KMS-11 (cell line): ENCODE measurements around the gene PCDH20.

Experiments used
- H2AFZ ChIP-seq: fragments of 200-600 bp; sonication (generic); 2 replicates; pipeline ENCODE4 v1.6.1; 2016; ENCODE audit warnings: antibody characterized with exemption, mixed run types, low read depth
- H3K27ac ChIP-seq: fragments of 200-600 bp; sonication (generic); 2 replicates; pipeline ENCODE4 v1.6.1; 2016; ENCODE audit warnings: mild to moderate bottlenecking, mixed run types
- H3K27me3 ChIP-seq: fragments of 200-600 bp; sonication (generic); 2 replicates; pipeline ENCODE4 v1.6.1; 2017; ENCODE audit warnings: mild to moderate bottlenecking, low read depth, mixed run types, moderate library complexity; ENCODE audit not compliant: insufficient read depth
- H3K36me3 ChIP-seq: fragments of 200-600 bp; sonication (generic); 2 replicates; pipeline ENCODE4 v1.6.1; 2017; ENCODE audit warnings: mild to moderate bottlenecking, mixed run types; ENCODE audit not compliant: insufficient read depth
- H3K4me1 ChIP-seq: fragments of 200-600 bp; sonication (generic); 2 replicates; pipeline ENCODE4 v1.6.1; 2016; ENCODE audit warnings: mild to moderate bottlenecking, low read depth, mixed run types; ENCODE audit not compliant: poor library complexity, severe bottlenecking
- H3K4me2 ChIP-seq: fragments of 200-600 bp; sonication (generic); 2 replicates; pipeline ENCODE4 v1.7.0; 2016; ENCODE audit warnings: mild to moderate bottlenecking, mixed run types
- H3K4me3 ChIP-seq: fragments of 200-600 bp; sonication (generic); IDR thresholded peaks from 2 replicates; pipeline ENCODE4 v1.6.1; 2017; ENCODE audit warnings: low read depth, low read length, mixed read lengths; ENCODE audit not compliant: insufficient read depth
- H3K79me2 ChIP-seq: fragments of 200-600 bp; sonication (generic); 2 replicates; pipeline ENCODE4 v1.6.1; 2016; ENCODE audit warnings: low read depth, mixed run types; ENCODE audit not compliant: insufficient read depth
- H3K9ac ChIP-seq: fragments of 200-600 bp; sonication (generic); 2 replicates; pipeline ENCODE4 v1.6.1; 2016; ENCODE audit warnings: mild to moderate bottlenecking, mixed run types
- H4K20me1 ChIP-seq: fragments of 200-600 bp; sonication (generic); 2 replicates; pipeline ENCODE4 v1.6.1; 2016; ENCODE audit warnings: mild to moderate bottlenecking, mixed run types; ENCODE audit not compliant: insufficient read depth
- TF ChIP-seq, protein P1 (sequence below): fragments of 200-600 bp; sonication (generic); conservative IDR thresholded peaks from 2 replicates; pipeline ENCODE4 v1.6.1; 2017; ENCODE audit warnings: low read depth, mild to moderate bottlenecking, antibody characterized with exemption, low read length, moderate library complexity, mixed read lengths

PCDH20 gene

DNA sequence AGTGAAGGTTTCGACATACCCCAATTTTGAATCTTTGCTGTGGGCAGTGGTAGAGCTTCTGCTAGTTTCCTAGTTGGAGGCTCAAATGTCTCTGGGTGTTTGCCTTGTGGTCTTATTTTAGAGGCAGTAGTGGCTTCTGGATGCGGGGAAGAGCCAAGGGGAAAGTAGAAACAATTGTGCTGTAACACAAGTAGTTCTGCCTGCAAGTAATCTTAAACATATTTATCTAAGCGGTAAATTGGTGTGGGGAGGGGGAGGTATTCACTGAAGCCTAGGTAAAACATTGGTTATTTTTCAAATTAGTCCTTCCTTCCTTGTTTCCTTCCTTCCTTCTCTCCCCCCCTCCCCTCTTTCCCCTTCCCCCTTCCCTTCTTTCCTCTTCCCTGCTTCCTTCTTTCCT is at the start of gene PCDH20:
Gene PCDH20, minus strand, starts transcription at position 101 of the 400 bp plus-strand sequence. CDS start 691 bp downstream, outside the sequence.
- Histone ChIP-seq H3K4me2 (no peak within 1 kb of the TSS), H3K79me2 (no peaks in the 10 kb centered on the region), H3K9ac (no peak within 1 kb of the TSS), H3K4me3 (no peak within 1 kb of the TSS), H3K27me3 (no peaks in the 10 kb centered on the region), H3K4me1 (no peaks in the 10 kb centered on the region), H2AFZ (no peak within 1 kb of the TSS), H4K20me1 (no peaks in the 10 kb centered on the region), H3K36me3 (no peaks in the 10 kb centered on the region), H3K27ac (no peak within 1 kb of the TSS)
- TF ChIP-seq, protein P1, sequence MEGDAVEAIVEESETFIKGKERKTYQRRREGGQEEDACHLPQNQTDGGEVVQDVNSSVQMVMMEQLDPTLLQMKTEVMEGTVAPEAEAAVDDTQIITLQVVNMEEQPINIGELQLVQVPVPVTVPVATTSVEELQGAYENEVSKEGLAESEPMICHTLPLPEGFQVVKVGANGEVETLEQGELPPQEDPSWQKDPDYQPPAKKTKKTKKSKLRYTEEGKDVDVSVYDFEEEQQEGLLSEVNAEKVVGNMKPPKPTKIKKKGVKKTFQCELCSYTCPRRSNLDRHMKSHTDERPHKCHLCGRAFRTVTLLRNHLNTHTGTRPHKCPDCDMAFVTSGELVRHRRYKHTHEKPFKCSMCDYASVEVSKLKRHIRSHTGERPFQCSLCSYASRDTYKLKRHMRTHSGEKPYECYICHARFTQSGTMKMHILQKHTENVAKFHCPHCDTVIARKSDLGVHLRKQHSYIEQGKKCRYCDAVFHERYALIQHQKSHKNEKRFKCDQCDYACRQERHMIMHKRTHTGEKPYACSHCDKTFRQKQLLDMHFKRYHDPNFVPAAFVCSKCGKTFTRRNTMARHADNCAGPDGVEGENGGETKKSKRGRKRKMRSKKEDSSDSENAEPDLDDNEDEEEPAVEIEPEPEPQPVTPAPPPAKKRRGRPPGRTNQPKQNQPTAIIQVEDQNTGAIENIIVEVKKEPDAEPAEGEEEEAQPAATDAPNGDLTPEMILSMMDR: no peak

DNA sequence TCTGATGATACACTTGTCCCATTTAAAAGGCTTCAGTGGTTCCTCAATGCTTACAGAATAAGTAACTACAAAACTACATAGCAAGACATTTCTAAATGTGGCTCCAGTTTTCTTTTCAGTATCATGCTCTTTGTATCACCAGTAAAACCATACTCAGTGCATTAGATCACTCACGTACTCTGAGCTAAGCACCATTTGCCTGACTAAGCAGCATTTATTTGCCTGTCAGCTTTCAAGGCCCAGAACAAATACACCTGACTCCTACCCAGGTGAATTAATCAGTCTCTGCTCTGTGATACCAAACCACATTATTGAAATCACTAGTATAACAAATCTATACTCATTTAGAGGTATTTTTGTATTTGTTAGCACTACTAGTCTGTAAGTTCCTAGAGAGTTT is 47.4 kb upstream of the PCDH20 start:
- TF ChIP-seq, protein P1: no peak
- Histone ChIP-seq H3K27ac (no peak overlapping the region), H3K27me3 (no peaks in the 10 kb centered on the region), H3K4me2 (no peak overlapping the region), H3K4me1 (no peaks in the 10 kb centered on the region), H3K79me2 (no peaks in the 10 kb centered on the region), H2AFZ (no peak overlapping the region), H3K4me3 (no peak overlapping the region), H3K9ac (no peak overlapping the region), H4K20me1 (no peaks in the 10 kb centered on the region), H3K36me3 (no peaks in the 10 kb centered on the region)

DNA sequence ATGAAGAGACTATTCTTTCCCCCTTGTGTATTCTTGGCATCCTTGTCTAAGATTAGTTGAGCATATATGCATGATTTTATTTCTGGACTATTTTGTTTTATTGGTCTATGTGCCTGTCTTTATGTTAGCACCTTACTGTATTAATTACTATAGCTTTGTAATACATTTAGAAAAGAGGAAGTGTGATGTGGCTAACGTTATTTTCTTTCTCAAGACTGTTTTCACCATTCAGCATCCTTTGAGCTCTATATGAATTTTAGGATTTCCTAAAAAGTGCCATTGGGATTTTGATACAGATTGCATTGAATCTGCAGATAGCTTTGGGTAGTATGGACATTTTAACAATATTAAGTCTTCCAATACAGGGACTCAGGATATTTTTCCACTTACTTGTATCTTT is 37.5 kb upstream of the PCDH20 start:
- H4K20me1 ChIP-seq: no peaks in the 10 kb centered on the region
- H3K4me1 ChIP-seq: no peaks in the 10 kb centered on the region
- no peak overlapping the region for H2AFZ ChIP-seq
- no peak overlapping the region for H3K4me2 ChIP-seq
- H3K36me3 ChIP-seq: no peaks in the 10 kb centered on the region
- no peak overlapping the region for H3K9ac ChIP-seq
- no peak overlapping the region for H3K27ac ChIP-seq
- H3K4me3 ChIP-seq: no peak overlapping the region
- no peaks in the 10 kb centered on the region for H3K27me3 ChIP-seq
- H3K79me2 ChIP-seq: no peaks in the 10 kb centered on the region
- TF ChIP-seq, protein P1: no peak

DNA sequence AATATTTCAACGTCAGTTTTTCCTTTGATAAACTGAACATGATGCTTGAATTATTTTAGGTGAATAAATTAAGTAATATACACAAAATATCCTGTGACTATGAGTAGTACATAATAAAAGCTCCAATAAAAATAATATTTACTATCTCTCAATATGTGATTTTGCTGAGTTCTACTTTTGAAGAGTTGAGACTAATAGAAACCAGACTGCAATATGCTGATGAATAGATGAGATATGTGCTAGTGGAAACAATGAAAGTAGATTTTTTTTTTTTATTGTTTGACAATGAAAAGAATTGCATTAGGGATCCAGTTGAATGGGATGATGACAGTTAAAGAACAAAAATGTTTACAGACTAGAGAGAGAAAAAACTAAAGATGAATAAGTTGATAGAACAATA is 16.4 kb upstream of the PCDH20 start:
- Histone ChIP-seq H3K4me1 (no peaks in the 10 kb centered on the region), H3K79me2 (no peaks in the 10 kb centered on the region), H3K4me2 (no peak overlapping the region), H3K27ac (no peak overlapping the region), H3K36me3 (no peaks in the 10 kb centered on the region), H3K27me3 (no peaks in the 10 kb centered on the region), H3K4me3 (no peak overlapping the region), H3K9ac (no peak overlapping the region), H2AFZ (no peak overlapping the region), H4K20me1 (no peaks in the 10 kb centered on the region)
- TF ChIP-seq, protein P1: no peak
